ENCODE measurements around the gene MBD3L1. TPM values are rescaled to one million over a fixed set of nuclear protein-coding genes. Genes with fewer than 3 reads are reported as not detected.

Gene MBD3L1
- polyA plus RNA-seq, 1 experiment = not detected

DNA sequence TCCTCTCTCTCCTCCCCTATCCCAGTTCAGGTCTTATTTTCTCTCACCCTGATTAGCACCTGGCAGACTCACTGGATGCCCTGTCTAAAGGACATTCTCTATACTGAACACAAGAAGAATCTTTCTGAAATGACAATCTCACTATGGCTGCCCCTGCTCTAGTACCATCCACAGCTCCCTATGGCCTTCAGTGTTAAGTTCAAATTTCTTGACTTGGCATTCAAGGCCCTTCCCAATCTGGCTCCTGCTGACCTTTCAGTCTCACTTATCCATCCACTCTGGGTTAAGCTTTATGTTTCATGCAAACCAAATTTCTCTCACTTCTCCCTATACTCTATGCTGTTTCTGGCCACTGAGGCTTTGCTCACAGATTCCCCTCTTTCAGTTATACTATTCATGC is 34.2 kb downstream of the MBD3L1 start:
- POLR2A ChIA-PET = no interaction called here

DNA sequence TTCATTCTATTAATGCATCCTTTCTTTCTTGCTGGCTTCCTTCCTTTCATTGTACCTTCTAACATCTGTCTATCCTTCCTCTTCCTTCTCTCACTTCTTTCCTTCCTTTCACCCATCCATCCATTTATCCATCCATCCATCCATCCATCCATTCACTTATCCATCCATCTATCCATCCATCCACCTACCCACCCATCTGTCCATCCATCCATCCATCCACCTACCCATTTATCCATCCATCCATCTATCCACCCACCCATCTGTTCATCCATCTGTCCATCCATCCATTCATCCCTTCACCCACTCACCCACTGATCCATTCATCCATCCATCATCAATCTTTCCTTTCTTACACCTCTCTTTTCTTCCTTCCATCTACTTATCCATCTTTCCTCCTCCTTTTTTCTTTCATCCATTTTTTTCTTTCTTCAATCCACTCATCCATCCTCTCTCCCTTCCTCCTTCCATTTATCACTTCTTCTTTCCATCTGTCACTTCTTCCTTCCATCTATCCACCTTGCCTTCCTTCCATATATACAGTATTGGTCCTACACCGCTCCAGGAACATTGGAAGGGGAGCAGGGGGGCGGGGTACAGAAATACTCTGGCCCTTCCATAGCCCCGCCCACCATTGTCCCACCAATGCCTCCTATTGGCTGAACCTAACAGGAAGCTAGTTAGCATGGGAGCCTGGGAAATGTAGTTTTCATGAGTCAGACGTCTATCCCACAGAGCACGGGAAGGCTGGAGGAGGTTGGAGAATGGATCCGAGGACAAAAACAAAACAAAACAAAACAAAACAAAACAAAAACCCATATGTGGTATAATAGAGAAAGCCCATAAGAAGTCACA is 45.9 kb downstream of the MBD3L1 start:
- Histone ChIP-seq H3K9me3 (ENCODE audit: control insufficient read depth, insufficient read depth, low read length) (peaks cover 34% of the 10 kb centered on the region), H3K4me3 (ENCODE audit: low read depth, low read length) (no peak overlapping the region), H3K27ac (ENCODE audit: low read depth, low read length) (no peak overlapping the region), H3K27me3 (ENCODE audit: control insufficient read depth, insufficient read depth, low read length) (no peaks in the 10 kb centered on the region)
- no peak for DNase-seq (ENCODE audit: low read depth, low spot score)
- POLR2A ChIA-PET = no interaction called here
- TF ChIP-seq, protein P1, sequence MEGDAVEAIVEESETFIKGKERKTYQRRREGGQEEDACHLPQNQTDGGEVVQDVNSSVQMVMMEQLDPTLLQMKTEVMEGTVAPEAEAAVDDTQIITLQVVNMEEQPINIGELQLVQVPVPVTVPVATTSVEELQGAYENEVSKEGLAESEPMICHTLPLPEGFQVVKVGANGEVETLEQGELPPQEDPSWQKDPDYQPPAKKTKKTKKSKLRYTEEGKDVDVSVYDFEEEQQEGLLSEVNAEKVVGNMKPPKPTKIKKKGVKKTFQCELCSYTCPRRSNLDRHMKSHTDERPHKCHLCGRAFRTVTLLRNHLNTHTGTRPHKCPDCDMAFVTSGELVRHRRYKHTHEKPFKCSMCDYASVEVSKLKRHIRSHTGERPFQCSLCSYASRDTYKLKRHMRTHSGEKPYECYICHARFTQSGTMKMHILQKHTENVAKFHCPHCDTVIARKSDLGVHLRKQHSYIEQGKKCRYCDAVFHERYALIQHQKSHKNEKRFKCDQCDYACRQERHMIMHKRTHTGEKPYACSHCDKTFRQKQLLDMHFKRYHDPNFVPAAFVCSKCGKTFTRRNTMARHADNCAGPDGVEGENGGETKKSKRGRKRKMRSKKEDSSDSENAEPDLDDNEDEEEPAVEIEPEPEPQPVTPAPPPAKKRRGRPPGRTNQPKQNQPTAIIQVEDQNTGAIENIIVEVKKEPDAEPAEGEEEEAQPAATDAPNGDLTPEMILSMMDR (IDR thresholded peaks at IDR 0.05; ENCODE audit: low read depth, low read length) = no peak
- CTCF ChIA-PET = no interaction called here

More for the DNA sequence above, 34.2 kb downstream of the MBD3L1 start:
- H3K9me3 ChIP-seq (ENCODE audit: control insufficient read depth, insufficient read depth, low read length) = peaks cover 35% of the 10 kb centered on the region
- CTCF ChIA-PET = no interaction called here
- DNase-seq (ENCODE audit: low read depth, low spot score) = no peak
- TF ChIP-seq, protein P1 (IDR thresholded peaks at IDR 0.05; ENCODE audit: low read depth, low read length) = no peak
- no peak overlapping the region for H3K4me3 ChIP-seq (ENCODE audit: low read depth, low read length)
- no peak overlapping the region for H3K27ac ChIP-seq (ENCODE audit: low read depth, low read length)
- H3K27me3 ChIP-seq (ENCODE audit: control insufficient read depth, insufficient read depth, low read length) = no peaks in the 10 kb centered on the region

DNA sequence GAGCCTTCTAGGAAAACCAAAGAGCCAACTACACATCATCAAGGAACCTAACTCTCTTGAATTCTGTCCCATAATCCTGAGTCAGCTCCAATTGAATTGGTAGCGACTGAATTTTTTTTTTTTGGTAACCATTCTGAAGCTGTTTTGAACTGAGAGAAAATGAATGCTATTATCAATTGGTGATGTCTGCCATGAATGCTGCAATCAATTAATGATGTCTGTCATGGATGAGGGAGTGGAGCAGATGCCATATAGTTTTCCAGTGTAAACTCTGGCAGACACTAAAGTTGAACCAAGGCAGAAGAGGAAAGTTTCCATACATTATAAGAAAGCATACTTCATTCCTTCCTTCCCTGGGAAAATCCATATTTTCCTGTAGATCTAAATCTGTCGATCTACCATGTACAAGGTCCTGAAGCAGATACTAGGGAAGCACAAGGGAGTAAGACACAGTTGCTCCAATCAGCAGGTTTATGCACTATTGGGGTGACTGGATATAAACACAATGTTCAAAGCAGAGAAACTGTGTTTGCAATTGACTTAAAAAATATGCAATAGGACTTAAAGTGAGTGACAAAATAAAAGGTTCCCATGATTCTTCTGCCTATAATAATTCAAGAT is 48.8 kb downstream of the MBD3L1 start:
- no peaks in the 10 kb centered on the region for H3K27me3 ChIP-seq (ENCODE audit: control insufficient read depth, insufficient read depth, low read length)
- CTCF ChIA-PET = no interaction called here

DNA sequence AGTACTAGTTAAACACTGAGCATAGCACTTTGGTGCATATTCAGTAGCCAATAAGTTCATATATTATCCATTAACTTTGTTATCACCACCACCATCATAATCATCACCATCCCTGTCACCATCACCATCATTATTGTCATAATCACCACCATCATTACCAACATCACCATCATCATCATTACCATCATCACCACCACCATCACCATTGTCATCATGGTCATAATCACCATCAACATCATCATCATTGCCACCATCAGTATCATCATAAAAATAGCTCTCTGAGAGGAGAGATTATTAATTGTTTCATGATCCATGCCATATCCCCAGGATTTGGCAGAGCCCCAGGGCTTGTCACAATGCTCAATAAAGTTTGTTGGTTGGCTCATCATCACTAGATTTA is 49.3 kb downstream of the MBD3L1 start:
- CTCF ChIA-PET = no interaction called here
- Histone ChIP-seq H3K4me3 (ENCODE audit: low read depth, low read length) (no peak overlapping the region), H3K27me3 (ENCODE audit: control insufficient read depth, insufficient read depth, low read length) (no peaks in the 10 kb centered on the region), H3K9me3 (ENCODE audit: control insufficient read depth, insufficient read depth, low read length) (peaks cover 48% of the 10 kb centered on the region), H3K27ac (ENCODE audit: low read depth, low read length) (no peak overlapping the region)
- POLR2A ChIA-PET = no interaction called here
- TF ChIP-seq, protein P1 (IDR thresholded peaks at IDR 0.05; ENCODE audit: low read depth, low read length) = no peak
- DNase-seq (ENCODE audit: low read depth, low spot score) = no peak

More for the DNA sequence above, 48.8 kb downstream of the MBD3L1 start:
- Histone ChIP-seq H3K9me3 (ENCODE audit: control insufficient read depth, insufficient read depth, low read length) (peaks cover 47% of the 10 kb centered on the region), H3K27ac (ENCODE audit: low read depth, low read length) (no peak overlapping the region), H3K4me3 (ENCODE audit: low read depth, low read length) (no peak overlapping the region)
- TF ChIP-seq, protein P1 (IDR thresholded peaks at IDR 0.05; ENCODE audit: low read depth, low read length) = no peak
- POLR2A ChIA-PET = no interaction called here
- no peak for DNase-seq (ENCODE audit: low read depth, low spot score)

DNA sequence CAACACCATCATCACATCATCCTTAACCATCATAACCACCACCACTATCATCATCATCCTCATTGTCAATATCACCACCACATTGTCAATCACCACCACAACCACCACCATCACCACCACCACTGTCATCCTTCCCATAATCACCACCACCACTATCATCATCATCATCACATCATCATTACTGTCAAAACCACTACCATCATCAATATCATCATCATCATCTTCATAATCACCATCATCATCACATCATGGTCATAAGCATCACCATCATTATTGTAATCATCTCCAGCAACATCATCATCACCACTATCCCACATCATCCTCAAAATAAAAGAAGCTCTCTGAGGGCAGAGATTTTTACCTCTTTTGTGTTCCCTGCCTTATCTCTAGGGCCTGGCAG is 52.2 kb downstream of the MBD3L1 start:
- no peak overlapping the region for H3K4me3 ChIP-seq (ENCODE audit: low read depth, low read length)
- DNase-seq (ENCODE audit: low read depth, low spot score) = no peak
- TF ChIP-seq, protein P1 (IDR thresholded peaks at IDR 0.05; ENCODE audit: low read depth, low read length) = no peak
- CTCF ChIA-PET = no interaction called here
- H3K27ac ChIP-seq (ENCODE audit: low read depth, low read length) = no peak overlapping the region
- H3K9me3 ChIP-seq (ENCODE audit: control insufficient read depth, insufficient read depth, low read length) = peaks cover 55% of the 10 kb centered on the region
- POLR2A ChIA-PET = no interaction called here
- H3K27me3 ChIP-seq (ENCODE audit: control insufficient read depth, insufficient read depth, low read length) = no peaks in the 10 kb centered on the region

Data from AG04450 (cell line).